ENCODE measurements around the gene CDC42EP5.

Gene CDC42EP5

GRCh38 chr19:54456423-54457373, 16.4 kb downstream of the CDC42EP5 start:
- H3K36me3 ChIP-seq (ENCODE audit: control insufficient read depth, insufficient read depth, low read length): peaks cover 97% of the 10 kb centered on the region

DNA sequence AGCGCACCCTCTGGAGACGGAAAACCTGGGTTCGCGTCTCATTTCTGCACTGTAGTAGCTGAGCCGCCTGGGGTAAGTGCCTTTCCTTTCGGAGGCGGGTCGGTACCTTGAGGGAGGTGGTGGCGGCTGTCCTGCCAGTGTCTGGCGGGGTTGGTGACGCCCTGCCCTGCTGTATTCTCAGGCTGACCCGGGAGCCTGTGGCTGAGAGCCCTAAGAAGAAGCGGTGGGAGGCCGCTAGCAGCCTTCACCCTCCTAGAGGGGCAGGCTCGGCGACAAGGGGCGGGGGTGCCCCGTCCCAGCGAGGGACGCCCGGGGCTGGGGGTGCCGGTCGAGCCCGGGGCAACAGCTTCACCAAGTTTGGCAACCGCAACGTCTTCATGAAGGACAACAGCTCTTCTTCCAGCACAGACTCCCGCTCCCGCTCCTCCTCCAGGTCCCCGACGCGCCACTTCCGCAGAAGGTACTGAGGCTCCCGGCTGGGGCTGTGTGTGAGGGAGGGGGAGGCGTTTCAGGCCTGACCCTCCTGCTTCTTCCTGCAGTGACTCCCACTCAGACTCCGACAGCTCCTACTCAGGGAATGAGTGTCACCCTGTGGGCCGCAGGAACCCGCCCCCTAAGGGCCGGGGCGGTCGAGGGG, 17.2 kb downstream of the CDC42EP5 start:
- H3K4me1 ChIP-seq (ENCODE audit: control insufficient read depth, insufficient read depth, low read length, poor library complexity, severe bottlenecking): peaks cover under 1% of the 10 kb centered on the region
- peaks cover 98% of the 10 kb centered on the region for H3K36me3 ChIP-seq (ENCODE audit: control insufficient read depth, insufficient read depth, low read length)
- no peaks in the 10 kb centered on the region for H3K27me3 ChIP-seq (replicated peaks; ENCODE audit: control insufficient read depth, insufficient read depth, low read length, poor library complexity, severe bottlenecking)
- DNase-seq: no peak
- no peak overlapping the region for H3K27ac ChIP-seq (ENCODE audit: insufficient read depth, low read length, poor library complexity, severe bottlenecking)
- no peak overlapping the region for H3K4me3 ChIP-seq (ENCODE audit: insufficient read depth, low read depth, low read length, poor library complexity, severe bottlenecking)
- H3K9me3 ChIP-seq (ENCODE audit: control insufficient read depth, low read length): no peaks in the 10 kb centered on the region

More at GRCh38 chr19:54456423-54457373, 16.4 kb downstream of the CDC42EP5 start:
- Histone ChIP-seq H3K27ac (ENCODE audit: insufficient read depth, low read length, poor library complexity, severe bottlenecking) (no peak overlapping the region), H3K4me1 (ENCODE audit: control insufficient read depth, insufficient read depth, low read length, poor library complexity, severe bottlenecking) (no peaks in the 10 kb centered on the region), H3K27me3 (replicated peaks; ENCODE audit: control insufficient read depth, insufficient read depth, low read length, poor library complexity, severe bottlenecking) (no peaks in the 10 kb centered on the region), H3K4me3 (ENCODE audit: insufficient read depth, low read depth, low read length, poor library complexity, severe bottlenecking) (no peak overlapping the region), H3K9me3 (ENCODE audit: control insufficient read depth, low read length) (no peaks in the 10 kb centered on the region)
- no peak for DNase-seq

DNA sequence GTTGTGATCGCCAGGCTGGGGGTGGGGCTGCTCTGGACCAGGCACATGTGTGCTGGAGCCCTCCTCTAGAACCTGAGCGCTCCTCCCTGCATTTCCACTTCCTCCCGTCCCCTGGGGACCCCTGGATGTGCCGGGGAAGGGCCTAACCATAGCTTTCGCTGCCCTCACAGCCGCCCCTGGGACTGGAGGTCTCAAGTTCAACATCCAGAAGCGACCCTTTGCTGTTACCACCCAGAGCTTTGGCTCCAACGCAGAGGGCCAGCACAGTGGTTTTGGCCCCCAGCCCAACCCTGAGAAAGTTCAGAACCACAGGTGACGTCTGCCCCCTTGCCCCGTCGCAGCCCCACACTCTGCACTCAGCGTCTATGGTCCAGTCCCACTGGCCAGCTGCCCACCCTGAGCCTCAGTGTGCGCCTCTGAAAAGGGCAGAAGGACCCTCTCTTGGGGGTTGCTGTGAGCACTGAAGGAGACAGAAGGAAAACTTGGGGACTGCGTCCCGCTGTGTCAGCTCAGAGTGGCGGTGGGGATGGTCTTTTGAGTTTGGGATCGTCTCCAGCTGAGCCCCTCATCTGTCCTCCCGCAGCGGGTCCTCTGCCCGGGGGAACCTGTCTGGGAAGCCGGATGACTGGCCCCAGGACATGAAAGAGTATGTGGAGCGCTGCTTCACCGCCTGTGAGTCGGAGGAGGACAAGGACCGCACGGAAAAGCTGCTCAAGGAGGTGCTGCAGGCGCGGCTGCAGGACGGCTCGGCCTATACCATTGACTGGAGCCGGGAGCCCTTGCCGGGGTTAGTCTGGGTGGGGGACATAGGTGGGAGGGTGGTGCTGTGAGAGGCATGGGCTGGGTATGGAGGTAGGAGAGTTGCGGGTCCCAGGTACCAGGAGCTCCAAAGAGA, 18.1 kb downstream of the CDC42EP5 start:
- no peak for DNase-seq
- Histone ChIP-seq H3K4me1 (ENCODE audit: control insufficient read depth, insufficient read depth, low read length, poor library complexity, severe bottlenecking) (peaks cover 10% of the 10 kb centered on the region), H3K4me3 (ENCODE audit: insufficient read depth, low read depth, low read length, poor library complexity, severe bottlenecking) (no peak overlapping the region), H3K36me3 (ENCODE audit: control insufficient read depth, insufficient read depth, low read length) (peaks cover 92% of the 10 kb centered on the region), H3K9me3 (ENCODE audit: control insufficient read depth, low read length) (no peaks in the 10 kb centered on the region), H3K27me3 (replicated peaks; ENCODE audit: control insufficient read depth, insufficient read depth, low read length, poor library complexity, severe bottlenecking) (no peaks in the 10 kb centered on the region), H3K27ac (ENCODE audit: insufficient read depth, low read length, poor library complexity, severe bottlenecking) (no peak overlapping the region)

DNA sequence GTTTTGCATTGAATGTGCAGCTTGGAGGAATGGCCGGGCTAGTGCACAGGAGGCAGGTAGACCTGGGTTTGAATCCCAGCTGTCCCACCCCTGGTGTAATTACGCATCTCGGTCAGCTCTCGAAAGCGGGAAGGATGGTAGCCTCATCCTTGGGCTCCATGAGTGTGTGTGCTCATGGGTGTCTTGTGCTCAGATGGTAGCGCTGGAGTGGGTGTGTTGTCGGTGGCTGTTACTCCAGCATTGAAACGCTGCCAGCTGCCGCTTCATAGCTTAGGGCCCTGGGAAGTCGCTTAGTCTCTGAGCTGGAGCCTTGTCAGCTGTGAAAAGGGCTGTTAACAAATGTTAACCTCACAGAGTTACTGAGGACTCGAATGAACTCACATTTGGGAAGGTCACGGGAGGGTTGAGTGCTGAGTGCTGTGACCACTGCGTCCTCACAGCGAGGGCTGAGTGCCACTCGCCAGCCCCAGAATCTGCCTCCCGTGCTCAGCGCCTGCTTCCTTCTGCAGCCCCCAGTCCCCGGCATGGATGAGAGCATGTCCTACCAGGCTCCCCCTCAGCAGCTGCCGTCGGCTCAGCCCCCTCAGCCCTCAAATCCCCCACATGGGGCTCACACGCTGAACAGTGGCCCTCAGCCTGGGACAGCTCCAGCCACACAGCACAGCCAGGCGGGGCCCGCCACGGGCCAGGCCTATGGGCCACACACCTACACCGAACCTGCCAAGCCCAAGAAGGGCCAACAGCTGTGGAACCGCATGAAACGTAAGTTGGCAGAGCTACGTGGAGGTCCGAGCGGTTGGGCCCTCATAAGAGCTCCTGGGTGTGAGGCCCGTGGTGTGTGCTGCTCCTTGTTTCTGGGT, 18.9 kb downstream of the CDC42EP5 start:
- H3K36me3 ChIP-seq (ENCODE audit: control insufficient read depth, insufficient read depth, low read length): peaks cover 83% of the 10 kb centered on the region
- no peak overlapping the region for H3K27ac ChIP-seq (ENCODE audit: insufficient read depth, low read length, poor library complexity, severe bottlenecking)
- peaks cover 15% of the 10 kb centered on the region for H3K4me1 ChIP-seq (ENCODE audit: control insufficient read depth, insufficient read depth, low read length, poor library complexity, severe bottlenecking)
- no peak overlapping the region for H3K4me3 ChIP-seq (ENCODE audit: insufficient read depth, low read depth, low read length, poor library complexity, severe bottlenecking)
- H3K27me3 ChIP-seq (replicated peaks; ENCODE audit: control insufficient read depth, insufficient read depth, low read length, poor library complexity, severe bottlenecking): no peaks in the 10 kb centered on the region
- H3K9me3 ChIP-seq (ENCODE audit: control insufficient read depth, low read length): no peaks in the 10 kb centered on the region
- DNase-seq: no peak

GRCh38 chr19:54452626-54453025, 20.5 kb downstream of the CDC42EP5 start:
- no peaks in the 10 kb centered on the region for H3K27me3 ChIP-seq (replicated peaks; ENCODE audit: control insufficient read depth, insufficient read depth, low read length, poor library complexity, severe bottlenecking)
- H3K4me1 ChIP-seq (ENCODE audit: control insufficient read depth, insufficient read depth, low read length, poor library complexity, severe bottlenecking): peaks cover 20% of the 10 kb centered on the region
- DNase-seq: no peak
- no peak overlapping the region for H3K27ac ChIP-seq (ENCODE audit: insufficient read depth, low read length, poor library complexity, severe bottlenecking)
- no peaks in the 10 kb centered on the region for H3K9me3 ChIP-seq (ENCODE audit: control insufficient read depth, low read length)
- peaks cover 68% of the 10 kb centered on the region for H3K36me3 ChIP-seq (ENCODE audit: control insufficient read depth, insufficient read depth, low read length)
- no peak overlapping the region for H3K4me3 ChIP-seq (ENCODE audit: insufficient read depth, low read depth, low read length, poor library complexity, severe bottlenecking)

GRCh38 chr19:54451997-54452396, 21.1 kb downstream of the CDC42EP5 start:
- Histone ChIP-seq H3K9me3 (ENCODE audit: control insufficient read depth, low read length) (no peaks in the 10 kb centered on the region), H3K4me1 (ENCODE audit: control insufficient read depth, insufficient read depth, low read length, poor library complexity, severe bottlenecking) (peaks cover 22% of the 10 kb centered on the region), H3K4me3 (ENCODE audit: insufficient read depth, low read depth, low read length, poor library complexity, severe bottlenecking) (no peak overlapping the region), H3K27ac (ENCODE audit: insufficient read depth, low read length, poor library complexity, severe bottlenecking) (no peak overlapping the region), H3K27me3 (replicated peaks; ENCODE audit: control insufficient read depth, insufficient read depth, low read length, poor library complexity, severe bottlenecking) (no peaks in the 10 kb centered on the region), H3K36me3 (ENCODE audit: control insufficient read depth, insufficient read depth, low read length) (peaks cover 62% of the 10 kb centered on the region)
- no peak for DNase-seq

GRCh38 chr19:54451331-54451871, 21.7 kb downstream of the CDC42EP5 start:
- H3K4me3 ChIP-seq (ENCODE audit: insufficient read depth, low read depth, low read length, poor library complexity, severe bottlenecking): no peak overlapping the region
- no peak for DNase-seq
- H3K4me1 ChIP-seq (ENCODE audit: control insufficient read depth, insufficient read depth, low read length, poor library complexity, severe bottlenecking): peaks cover 22% of the 10 kb centered on the region
- no peaks in the 10 kb centered on the region for H3K27me3 ChIP-seq (replicated peaks; ENCODE audit: control insufficient read depth, insufficient read depth, low read length, poor library complexity, severe bottlenecking)
- H3K9me3 ChIP-seq (ENCODE audit: control insufficient read depth, low read length): no peaks in the 10 kb centered on the region
- peaks cover 56% of the 10 kb centered on the region for H3K36me3 ChIP-seq (ENCODE audit: control insufficient read depth, insufficient read depth, low read length)
- peak overlapping the region; percentile 1 for H3K27ac ChIP-seq (ENCODE audit: insufficient read depth, low read length, poor library complexity, severe bottlenecking)

DNA sequence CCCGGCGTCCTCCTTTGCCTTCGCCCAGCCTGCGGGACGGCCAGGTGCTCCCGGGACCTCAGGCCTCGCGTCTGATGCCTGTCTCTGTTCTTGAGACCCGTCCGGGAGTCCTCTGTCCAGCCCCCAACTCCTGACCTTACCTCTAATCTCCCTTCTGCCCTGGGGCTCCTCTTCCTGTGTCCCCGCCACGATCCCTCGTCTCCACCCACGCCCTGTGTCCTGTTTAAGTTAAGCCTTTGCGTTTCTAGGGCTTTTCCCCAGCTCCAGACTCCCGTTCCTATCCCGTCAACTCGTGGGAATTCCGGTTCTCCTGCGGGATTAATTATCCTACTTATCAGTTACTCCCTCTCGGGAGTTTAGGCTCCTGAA, 23.4 kb downstream of the CDC42EP5 start:
- no peaks in the 10 kb centered on the region for H3K27me3 ChIP-seq (replicated peaks; ENCODE audit: control insufficient read depth, insufficient read depth, low read length, poor library complexity, severe bottlenecking)
- peak overlapping the region; percentile 95 for H3K27ac ChIP-seq (ENCODE audit: insufficient read depth, low read length, poor library complexity, severe bottlenecking)
- no peak for DNase-seq
- no peaks in the 10 kb centered on the region for H3K9me3 ChIP-seq (ENCODE audit: control insufficient read depth, low read length)
- peaks cover 38% of the 10 kb centered on the region for H3K36me3 ChIP-seq (ENCODE audit: control insufficient read depth, insufficient read depth, low read length)
- peak overlapping the region; percentile 92 for H3K4me3 ChIP-seq (ENCODE audit: insufficient read depth, low read depth, low read length, poor library complexity, severe bottlenecking)
- peaks cover 22% of the 10 kb centered on the region for H3K4me1 ChIP-seq (ENCODE audit: control insufficient read depth, insufficient read depth, low read length, poor library complexity, severe bottlenecking)
